Activated CD4-positive, alpha-beta T cell treated with anti-CD3 and anti-CD28 coated beads for 4 hours (primary cell): ENCODE results near the gene TCF20.

ENCODE experiments used
- DNase-seq, 2 donors: peaks; one replicate each; pipeline ENCODE4 v3.0.0-alpha.2; 2020

Gene TCF20

GRCh38 chr22:42256930-42257329, 13.5 kb downstream of the TCF20 start:
- DNase-seq, result no peak

GRCh38 chr22:42256220-42256619, 14.2 kb downstream of the TCF20 start:
- no peak for DNase-seq

- no peak for DNase-seq
These were observed 20.6 kb downstream of the TCF20 start for GRCh38 chr22:42249831-42250230.

- no peak for DNase-seq
These were observed 21.5 kb downstream of the TCF20 start for GRCh38 chr22:42248995-42249394.

GRCh38 chr22:42247596-42247995, 22.9 kb downstream of the TCF20 start:
- DNase-seq, result no peak

- no peak for DNase-seq
These were observed 26.7 kb downstream of the TCF20 start for GRCh38 chr22:42243802-42244060.

- DNase-seq, result no peak
These were observed 33.6 kb downstream of the TCF20 start for GRCh38 chr22:42236848-42237247.

GRCh38 chr22:42236268-42236667, 34.2 kb downstream of the TCF20 start:
- DNase-seq, result no peak

GRCh38 chr22:42233879-42234278, 36.6 kb downstream of the TCF20 start:
- no peak for DNase-seq

GRCh38 chr22:42231929-42232328, 38.5 kb downstream of the TCF20 start:
- no peak for DNase-seq

GRCh38 chr22:42229455-42230149, 40.9 kb downstream of the TCF20 start:
- DNase-seq, result no peak

GRCh38 chr22:42228483-42228882, 42.0 kb downstream of the TCF20 start:
- DNase-seq, result no peak

GRCh38 chr22:42227435-42227834, 43.0 kb downstream of the TCF20 start:
- no peak for DNase-seq

- DNase-seq, result no peak
These were observed 44.6 kb downstream of the TCF20 start for GRCh38 chr22:42225841-42226240.

- no peak for DNase-seq
These were observed 48.3 kb downstream of the TCF20 start for GRCh38 chr22:42222140-42222539.
